Brain pericyte (primary cell): ENCODE results near the gene WFIKKN2.
"Not testable (repeated sequence)": the region's sequence is repeated elsewhere in the genome, so short reads cannot be mapped to it uniquely, and the experiment has no call there.

Source experiments
- DNase-seq: peaks from one replicate; pipeline ENCODE4 v3.0.0-alpha.2; 2012; ENCODE audit warnings: low read depth, low spot score

WFIKKN2 gene

GRCh38 chr17:50835301-50836234 lies at the start of gene WFIKKN2:
WFIKKN2 (plus strand) TSS chr17:50835586; CDS start chr17:50835938, 352 bp downstream.
- no peak for DNase-seq

GRCh38 chr17:50785946-50786570 lies 49.3 kb upstream of the WFIKKN2 start:
- no peak for DNase-seq

GRCh38 chr17:50787106-50787505 lies 48.3 kb upstream of the WFIKKN2 start:
- no peak for DNase-seq

GRCh38 chr17:50790618-50791017 lies 44.8 kb upstream of the WFIKKN2 start:
- no peak for DNase-seq

GRCh38 chr17:50792132-50792531 lies 43.3 kb upstream of the WFIKKN2 start:
- no peak for DNase-seq

- DNase-seq = no peak
These were observed 42.4 kb upstream of the WFIKKN2 start for GRCh38 chr17:50793007-50793406.

GRCh38 chr17:50794361-50794760 lies 41.0 kb upstream of the WFIKKN2 start:
- no peak for DNase-seq

GRCh38 chr17:50797135-50797810 lies 38.1 kb upstream of the WFIKKN2 start:
- no peak for DNase-seq

GRCh38 chr17:50798424-50799288 lies 36.7 kb upstream of the WFIKKN2 start:
- no peak for DNase-seq

- DNase-seq = no peak
These were observed 35.8 kb upstream of the WFIKKN2 start for GRCh38 chr17:50799582-50799981.

GRCh38 chr17:50800196-50800700 lies 35.1 kb upstream of the WFIKKN2 start:
- DNase-seq = no peak

GRCh38 chr17:50802609-50803571 lies 32.5 kb upstream of the WFIKKN2 start:
- no peak for DNase-seq

GRCh38 chr17:50803676-50804075 lies 31.7 kb upstream of the WFIKKN2 start:
- no peak for DNase-seq

GRCh38 chr17:50804749-50805475 lies 30.5 kb upstream of the WFIKKN2 start:
- DNase-seq = not testable (repeated sequence)

GRCh38 chr17:50805486-50805885 lies 29.9 kb upstream of the WFIKKN2 start:
- DNase-seq = no peak

- DNase-seq = no peak
These were observed 29.2 kb upstream of the WFIKKN2 start for GRCh38 chr17:50806141-50806643.

GRCh38 chr17:50807009-50807408 lies 28.4 kb upstream of the WFIKKN2 start:
- no peak for DNase-seq

- DNase-seq = no peak
These were observed 27.7 kb upstream of the WFIKKN2 start for GRCh38 chr17:50807675-50808074.

GRCh38 chr17:50808413-50808812 lies 27.0 kb upstream of the WFIKKN2 start:
- DNase-seq = no peak
